K562 (cell line): ENCODE data around the gene KLHDC7B. TPM values are rescaled to one million over a fixed set of nuclear protein-coding genes. Genes with fewer than 3 reads are reported as not detected.
A peak's percentile ranks its signal among the peaks of the same experiment; 100 is the strongest.

Source experiments
- ATAC-seq: fragments of 200-7000 bp; cut with Tn5 transposase; 3 replicates; pipeline ENCODE4 v1.9.1; 2020; ENCODE audit warnings: moderate library complexity
- BruUV-seq: library from RNA; stranded (reverse); fragments of 400-500 nt; replicated peaks from 2 replicates; lab custom pipeline; 2021; lab: Mats Ljungman, UMichigan
- CTCF ChIA-PET: fragments of 300-600 bp; formaldehyde crosslinking; extraction: SDS; loops from one replicate; lab custom pipeline; 2021; ENCODE audit warnings: low intra/inter-chr PET ratio; lab: Yijun Ruan, JAX
- POLR2A ChIA-PET: fragments of 300-600, 350-650 bp; sonication (Branson Sonifier 250); formaldehyde crosslinking; extraction: SDS; loops from one replicate; lab custom pipeline; 2021; ENCODE audit warnings: antibody characterized with exemption, inconsistent platforms; lab: Yijun Ruan, JAX
- DNase-seq, 4 experiments: peaks; one replicate each; pipeline versions ENCODE4 v3.0.0 to v3.0.0-alpha.2; 2011 to 2018; ENCODE audit warnings: low spot score in 3 of 4, mixed read lengths in 3 of 4; ENCODE audit errors: extremely low read depth in 1 of 4
- FAIRE-seq: peaks from 2 replicates; lab custom pipeline; 2011; peaks lifted over from hg19 to GRCh38; lab: Jason Lieb, UNC
- H2AFZ ChIP-seq: 2 replicates; pipeline ENCODE4 v1.6.0; 2011; ENCODE audit warnings: low read depth, low read length, control low read depth, inconsistent platforms
- H3K27ac ChIP-seq: fragments of 200-600 bp; 3 replicates; pipeline ENCODE4 v1.8.0; 2011; ENCODE audit warnings: low read depth, mild to moderate bottlenecking, control low read depth, inconsistent platforms, low read length, moderate library complexity, mixed read lengths; ENCODE audit errors: extremely low read depth
- H3K27me3 ChIP-seq, 2 experiments: fragments of 300-600 bp in 1 of 2; 2 replicates in 1 of 2; 3 replicates in 1 of 2; pipeline versions ENCODE4 v1.6.0 to v1.8.0; 2011; ENCODE audit warnings: inconsistent platforms in 2 of 2, low read length in 2 of 2, mild to moderate bottlenecking in 1 of 2, mixed read lengths in 1 of 2, moderate library complexity in 1 of 2; ENCODE audit not compliant: control insufficient read depth in 2 of 2, insufficient read depth in 2 of 2
- H3K36me3 ChIP-seq: fragments of 300-600 bp; 3 replicates; pipeline ENCODE4 v1.8.0; 2011; ENCODE audit warnings: mild to moderate bottlenecking, low read length, inconsistent platforms; ENCODE audit not compliant: control insufficient read depth, insufficient read depth
- H3K4me1 ChIP-seq, 2 experiments: fragments of 200-600 bp in 1 of 2; replicated peaks in 1 of 2; 2 replicates in 1 of 2; 3 replicates in 1 of 2; pipeline versions ENCODE4 v1.5.1 to v1.8.0; 2011; ENCODE audit warnings: inconsistent platforms in 2 of 2, low read length in 2 of 2, mild to moderate bottlenecking in 1 of 2, mixed read lengths in 1 of 2, moderate library complexity in 1 of 2; ENCODE audit not compliant: control insufficient read depth in 2 of 2, insufficient read depth in 2 of 2
- H3K4me2 ChIP-seq: 2 replicates; pipeline ENCODE4 v1.6.1; 2011; ENCODE audit warnings: low read length, control low read depth, inconsistent platforms, mixed read lengths; ENCODE audit not compliant: insufficient read depth
- H3K4me3 ChIP-seq: fragments of 200-600 bp; sonication (generic), shearing (Covaris generic); 2 replicates; pipeline ENCODE4 v1.5.1; 2016; ENCODE audit warnings: control low read depth, inconsistent platforms
- H3K79me2 ChIP-seq: fragments of 200-600 bp; 3 replicates; pipeline ENCODE4 v1.8.0; 2011; ENCODE audit warnings: low read length, inconsistent platforms; ENCODE audit not compliant: control insufficient read depth, insufficient read depth
- H3K9ac ChIP-seq, 2 experiments: 2 replicates each; pipeline versions ENCODE4 v1.6.0 to v1.6.1; 2011; ENCODE audit warnings: low read depth in 2 of 2, low read length in 2 of 2, control low read depth in 1 of 2, inconsistent platforms in 1 of 2, mild to moderate bottlenecking in 1 of 2, mixed read lengths in 1 of 2; ENCODE audit not compliant: insufficient read depth in 1 of 2
- H3K9me1 ChIP-seq: one replicate; pipeline ENCODE4 v1.6.0; 2011; ENCODE audit warnings: inconsistent platforms, mild to moderate bottlenecking, low read length, moderate library complexity; ENCODE audit not compliant: control insufficient read depth, insufficient read depth
- H3K9me3 ChIP-seq: replicated peaks from 2 replicates; pipeline ENCODE4 v1.5.1; 2011; ENCODE audit warnings: low read depth, low read length, inconsistent platforms; ENCODE audit not compliant: control insufficient read depth, insufficient read depth
- H4K20me1 ChIP-seq: replicated peaks from 2 replicates; pipeline ENCODE4 v1.6.1; 2011; ENCODE audit warnings: low read length, inconsistent platforms, mixed read lengths; ENCODE audit not compliant: control insufficient read depth, insufficient read depth
- BACH1 ChIP-seq: fragments of 200-800 bp; sonication (Bioruptor generic); IDR thresholded peaks from 2 replicates; pipeline ENCODE4 v1.6.1; 2016; ENCODE audit warnings: missing genetic modification characterization, missing compliant biosample characterization
- DNMT1 ChIP-seq: fragments of 450-650 bp; IDR thresholded peaks from 2 replicates; pipeline ENCODE4 v1.6.1; 2016; ENCODE audit warnings: antibody characterized with exemption, mild to moderate bottlenecking
- OTX1 ChIP-seq: fragments of 450-650 bp; formaldehyde crosslinking; IDR thresholded peaks from 2 replicates; pipeline ENCODE4 v1.4.0; 2022; ENCODE audit warnings: mild to moderate bottlenecking
- POLR2A ChIP-seq: fragments of 450-650 bp; conservative IDR thresholded peaks from 2 replicates; pipeline ENCODE4 v1.6.1; 2016
- ZBTB33 ChIP-seq: sonication (generic); formaldehyde crosslinking; IDR thresholded peaks from 2 replicates; pipeline ENCODE4 v1.8.1; 2023; ENCODE audit warnings: mild to moderate bottlenecking, missing genetic modification reagents
- WGBS: fragments of 100-300 bp; shearing (Covaris generic); methylation state at CpG from one replicate; pipeline ENCODE4 v1.1.6; 2016; ENCODE audit warnings: low coverage, mixed read lengths; ENCODE audit not compliant: insufficient coverage; ENCODE audit errors: missing lambda C conversion rate; 5-methylcytosine and 5-hydroxymethylcytosine counted together
- in situ Hi-C: fragments of 300-500 bp; cut with MboI; formaldehyde crosslinking; loops from 4 replicates; pipeline ENCODE4 v1.15.0; 2018; ENCODE audit warnings: inconsistent platforms, mixed read lengths
- intact Hi-C: fragments of 100-400 bp; cut with micrococcal nuclease; formaldehyde crosslinking; loops from 2 replicates; pipeline ENCODE4 v1.14.2; 2022
- polyA plus RNA-seq, 8 experiments: library from polyadenylated mRNA; depleted of rRNA in 4 of 8; stranded (reverse) in 5 of 8; unstranded in 3 of 8; fragments of >200 nt; fragmentation: Nextera tagmentation in 2 of 8; fragmentation: Illumina TruSeq in 1 of 8; extraction: Ambion mirVana in 2 of 8; extraction: Trizol in 1 of 8; gene quantifications; 2 replicates each; pipeline versions ENCODE4 v1.2.1 to v1.2.3, GENCODE V29; 2011 to 2014; ENCODE audit warnings: inconsistent platforms in 1 of 8, missing spikeins in 1 of 8
- total RNA-seq, 7 experiments: library from RNA; depleted of rRNA in 6 of 7; stranded (reverse); fragments of >200 nt in 6 of 7; fragmentation: Illumina TruSeq in 2 of 7; extraction: Trizol in 2 of 7; gene quantifications; 2 replicates each; pipeline versions ENCODE4 v1.2.1 to v1.2.3, GENCODE V29; 2011 to 2021; ENCODE audit warnings: low replicate concordance in 1 of 7
- TF ChIP-seq, protein P1 (sequence below): fragments of 250-450 bp; sonication (Bioruptor Pico); IDR thresholded peaks from 2 replicates; pipeline ENCODE4 v1.4.0; 2020; ENCODE audit warnings: mild to moderate bottlenecking, moderate library complexity

The KLHDC7B gene
- total and polyA plus RNA-seq, 9 of the 15 experiments (the other 6 are each of a cell fraction or from before 2014, with no cell fraction given) = 0.04 to 0.22 (median 0.05) TPM; not detected in 4

GRCh38 chr22:50522806-50523438 lies 22.8 kb upstream of the KLHDC7B start (continued):
- TF ChIP-seq, protein P1, sequence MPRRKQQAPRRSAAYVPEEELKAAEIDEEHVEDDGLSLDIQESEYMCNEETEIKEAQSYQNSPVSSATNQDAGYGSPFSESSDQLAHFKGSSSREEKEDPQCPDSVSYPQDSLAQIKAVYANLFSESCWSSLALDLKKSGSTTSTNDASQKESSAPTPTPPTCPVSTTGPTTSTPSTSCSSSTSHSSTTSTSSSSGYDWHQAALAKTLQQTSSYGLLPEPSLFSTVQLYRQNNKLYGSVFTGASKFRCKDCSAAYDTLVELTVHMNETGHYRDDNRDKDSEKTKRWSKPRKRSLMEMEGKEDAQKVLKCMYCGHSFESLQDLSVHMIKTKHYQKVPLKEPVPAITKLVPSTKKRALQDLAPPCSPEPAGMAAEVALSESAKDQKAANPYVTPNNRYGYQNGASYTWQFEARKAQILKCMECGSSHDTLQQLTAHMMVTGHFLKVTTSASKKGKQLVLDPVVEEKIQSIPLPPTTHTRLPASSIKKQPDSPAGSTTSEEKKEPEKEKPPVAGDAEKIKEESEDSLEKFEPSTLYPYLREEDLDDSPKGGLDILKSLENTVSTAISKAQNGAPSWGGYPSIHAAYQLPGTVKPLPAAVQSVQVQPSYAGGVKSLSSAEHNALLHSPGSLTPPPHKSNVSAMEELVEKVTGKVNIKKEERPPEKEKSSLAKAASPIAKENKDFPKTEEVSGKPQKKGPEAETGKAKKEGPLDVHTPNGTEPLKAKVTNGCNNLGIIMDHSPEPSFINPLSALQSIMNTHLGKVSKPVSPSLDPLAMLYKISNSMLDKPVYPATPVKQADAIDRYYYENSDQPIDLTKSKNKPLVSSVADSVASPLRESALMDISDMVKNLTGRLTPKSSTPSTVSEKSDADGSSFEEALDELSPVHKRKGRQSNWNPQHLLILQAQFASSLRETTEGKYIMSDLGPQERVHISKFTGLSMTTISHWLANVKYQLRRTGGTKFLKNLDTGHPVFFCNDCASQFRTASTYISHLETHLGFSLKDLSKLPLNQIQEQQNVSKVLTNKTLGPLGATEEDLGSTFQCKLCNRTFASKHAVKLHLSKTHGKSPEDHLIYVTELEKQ (CRISPR knock-in tag) = no peak
- TF ChIP-seq OTX1 = no peak

DNA sequence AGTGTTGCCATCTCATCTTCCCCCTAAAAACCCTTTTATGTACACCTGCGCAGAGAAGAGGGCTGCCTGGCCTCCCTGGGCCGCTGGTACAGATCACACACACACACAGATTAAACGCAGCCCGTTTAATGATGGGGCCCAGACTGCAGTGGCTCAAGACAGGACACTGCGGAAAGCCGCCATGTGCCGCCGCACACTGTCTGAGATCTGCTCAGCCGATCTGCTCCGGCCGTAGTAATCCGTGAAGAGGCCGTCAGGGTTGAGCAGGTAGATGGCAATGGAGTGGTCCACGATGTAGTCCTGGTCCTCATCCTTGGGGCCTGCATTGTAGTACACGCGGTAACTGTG lies 22.3 kb upstream of the KLHDC7B start:
- no peak for FAIRE-seq
- in situ Hi-C loops = loop anchor here (5.0 kb wide), 1 partner anchor 44 kb away; no protein-coding TSS in a partner anchor
- DNase-seq = no peak
- peaks cover 53% of the 10 kb centered on the region; the same call in 1 of the 3 replicates for H3K36me3 ChIP-seq
- peak overlapping the region in 1 of 2 experiments; percentile 96; a peak in 1 of 4 replicates for H3K9ac ChIP-seq
- POLR2A ChIA-PET = interaction anchor here (5.3 kb wide), 1 partner anchor 14 kb away, joined by 65 read pairs; the partner anchor contains the start of genes LMF2 and NCAPH2
- TF ChIP-seq POLR2A = 0 out of 2 replicates have a peak, but pooled peaks have one; percentile 3
- no peak for TF ChIP-seq DNMT1
- TF ChIP-seq ZBTB33 (CRISPR knock-in tag) = peak; percentile 85
- no peak for TF ChIP-seq BACH1 (tag)
- TF ChIP-seq, all 486 proteins: peak for 2
- peaks cover 34% of the 10 kb centered on the region for H3K79me2 ChIP-seq
- H3K4me1 ChIP-seq = peaks cover 8 to 50% of the 10 kb centered on the region in 2 experiments; a peak in 4 of 5 replicates
- intact Hi-C loops = no loop called here
- BruUV-seq = no TSS peak
- CTCF ChIA-PET = no interaction called here
- H4K20me1 ChIP-seq = peaks cover 12% of the 10 kb centered on the region; the same call in 1 of the 2 replicates
- no peak overlapping the region for H3K27ac ChIP-seq
- WGBS = 86% methylated on average over 15 of the region's 16 CpGs
- no peaks in the 10 kb centered on the region for H3K9me3 ChIP-seq
- H3K4me2 ChIP-seq = no peak overlapping the region
- ATAC-seq = no peak
- H2AFZ ChIP-seq = no peak overlapping the region
- H3K4me3 ChIP-seq = no peak overlapping the region
- H3K27me3 ChIP-seq = no peaks in the 10 kb centered on the region
- no peaks in the 10 kb centered on the region for H3K9me1 ChIP-seq
